Thyroid gland (tissue), 4 donors: ENCODE data around the gene NOM1.

ENCODE experiments used
- POLR2A ChIP-seq, 2 donors: fragments of 450-650 bp; IDR thresholded peaks; one replicate each; pipeline ENCODE4 v1.6.1; 2017; ENCODE audit warnings: antibody characterized with exemption in 2 of 2, mild to moderate bottlenecking in 2 of 2, moderate library complexity in 1 of 2
- TF ChIP-seq, protein P1 (sequence below), 6 experiments: fragments of 200-600 bp in 3 of 6; fragments of 450-650 bp in 3 of 6; sonication (generic) in 3 of 6; IDR thresholded peaks; one replicate each; pipeline ENCODE4 v1.5.1; 2016 to 2019; ENCODE audit warnings: antibody characterized with exemption in 6 of 6, mild to moderate bottlenecking in 2 of 6, inconsistent platforms in 1 of 6, moderate library complexity in 1 of 6

DNA sequence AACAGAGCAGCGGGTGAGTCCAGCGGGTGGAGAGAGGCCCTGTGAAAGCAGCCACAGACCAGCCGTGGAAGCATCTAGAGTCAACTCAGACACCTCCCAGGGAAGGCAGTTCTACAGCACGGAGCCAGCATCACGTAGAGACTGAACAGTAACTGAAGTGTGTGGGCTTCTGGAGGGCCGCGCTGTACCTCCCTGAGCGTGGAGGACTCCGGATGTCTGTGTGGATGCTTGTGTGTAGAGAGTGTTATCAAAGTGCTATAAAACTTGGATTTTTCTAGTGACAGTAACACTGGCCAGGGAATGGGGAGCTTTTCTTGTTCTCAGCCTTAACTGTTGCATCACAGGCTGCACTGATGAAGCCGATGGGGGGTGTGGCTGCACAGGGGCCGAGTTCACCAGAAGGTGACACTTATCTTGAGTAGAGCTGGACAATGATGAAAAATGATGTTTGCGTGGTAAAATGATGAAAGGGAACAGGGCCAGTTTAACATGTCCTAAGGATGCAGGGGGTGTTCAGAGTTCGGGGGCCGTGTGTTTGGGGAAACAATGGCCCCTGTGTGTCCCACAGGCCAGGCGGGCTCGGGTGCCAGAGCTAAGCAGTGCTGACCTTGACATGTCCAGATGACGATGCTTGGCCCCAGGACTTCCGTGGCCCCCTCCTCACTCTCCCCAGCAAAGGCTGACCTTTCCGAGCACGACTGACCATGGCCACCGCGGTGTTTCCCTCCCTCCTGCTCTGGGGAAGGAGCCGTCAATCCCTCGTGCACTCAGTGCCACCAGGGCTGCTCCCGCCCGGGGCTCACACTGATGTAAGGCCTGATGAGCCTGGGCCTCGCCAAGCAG is 39.1 kb downstream of the NOM1 start:
- TF ChIP-seq, protein P1, sequence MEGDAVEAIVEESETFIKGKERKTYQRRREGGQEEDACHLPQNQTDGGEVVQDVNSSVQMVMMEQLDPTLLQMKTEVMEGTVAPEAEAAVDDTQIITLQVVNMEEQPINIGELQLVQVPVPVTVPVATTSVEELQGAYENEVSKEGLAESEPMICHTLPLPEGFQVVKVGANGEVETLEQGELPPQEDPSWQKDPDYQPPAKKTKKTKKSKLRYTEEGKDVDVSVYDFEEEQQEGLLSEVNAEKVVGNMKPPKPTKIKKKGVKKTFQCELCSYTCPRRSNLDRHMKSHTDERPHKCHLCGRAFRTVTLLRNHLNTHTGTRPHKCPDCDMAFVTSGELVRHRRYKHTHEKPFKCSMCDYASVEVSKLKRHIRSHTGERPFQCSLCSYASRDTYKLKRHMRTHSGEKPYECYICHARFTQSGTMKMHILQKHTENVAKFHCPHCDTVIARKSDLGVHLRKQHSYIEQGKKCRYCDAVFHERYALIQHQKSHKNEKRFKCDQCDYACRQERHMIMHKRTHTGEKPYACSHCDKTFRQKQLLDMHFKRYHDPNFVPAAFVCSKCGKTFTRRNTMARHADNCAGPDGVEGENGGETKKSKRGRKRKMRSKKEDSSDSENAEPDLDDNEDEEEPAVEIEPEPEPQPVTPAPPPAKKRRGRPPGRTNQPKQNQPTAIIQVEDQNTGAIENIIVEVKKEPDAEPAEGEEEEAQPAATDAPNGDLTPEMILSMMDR (IDR thresholded peaks at IDR 0.05), result no peak
- no peak for TF ChIP-seq POLR2A (IDR thresholded peaks at IDR 0.05)
